PC-9 (cell line): Measurements from ENCODE around the gene PPP2R5C. TPM values are rescaled to one million over a fixed set of nuclear protein-coding genes. Genes with fewer than 3 reads are reported as not detected.

Source experiments
- BruUV-seq: library from RNA; stranded (reverse); fragments of 400-500 nt; replicated peaks from 2 replicates; lab custom pipeline; 2021; lab: Mats Ljungman, UMichigan
- CTCF ChIA-PET: fragments of 300-600 bp; sonication (Branson Sonifier 250); formaldehyde crosslinking; loops from one replicate; lab custom pipeline; 2022; ENCODE audit warnings: antibody characterized with exemption; lab: Charles Lee
- POLR2A ChIA-PET: fragments of 300-600 bp; sonication (Branson Sonifier 250); formaldehyde crosslinking; loops from one replicate; lab custom pipeline; 2022; ENCODE audit warnings: antibody characterized with exemption; ENCODE audit not compliant: unreplicated experiment; lab: Charles Lee
- DNase-seq, 2 experiments: peaks; one replicate each; pipeline versions ENCODE4 v3.0.0 to v3.0.0-alpha.2; 2015 to 2022; ENCODE audit warnings: mixed read lengths in 1 of 2
- H2AFZ ChIP-seq: fragments of 200-600 bp; sonication (generic); 2 replicates; pipeline ENCODE4 v1.8.1; 2017; ENCODE audit warnings: antibody characterized with exemption
- H3F3A ChIP-seq: fragments of 200-600 bp; sonication (generic); 2 replicates; pipeline ENCODE4 v1.8.1; 2017; ENCODE audit warnings: antibody characterized with exemption, mild to moderate bottlenecking, low read depth; ENCODE audit not compliant: insufficient read depth
- H3K27ac ChIP-seq: fragments of 200-600 bp; sonication (generic); 2 replicates; pipeline ENCODE4 v1.6.1; 2016; ENCODE audit warnings: mixed run types
- H3K27me3 ChIP-seq: fragments of 200-600 bp; sonication (generic); 2 replicates; pipeline ENCODE4 v1.6.1; 2016; ENCODE audit warnings: low read depth, mixed run types; ENCODE audit not compliant: insufficient read depth
- H3K36me3 ChIP-seq: fragments of 200-600 bp; sonication (generic); 2 replicates; pipeline ENCODE4 v1.6.1; 2016; ENCODE audit warnings: low read depth, mixed run types
- H3K4me1 ChIP-seq: fragments of 200-600 bp; sonication (generic); replicated peaks from 2 replicates; pipeline ENCODE4 v1.6.1; 2016; ENCODE audit warnings: mixed run types; ENCODE audit not compliant: insufficient read depth
- H3K4me2 ChIP-seq: fragments of 200-600 bp; sonication (generic); 2 replicates; pipeline ENCODE4 v1.6.1; 2017; ENCODE audit warnings: mixed run types
- H3K4me3 ChIP-seq: fragments of 200-600 bp; sonication (generic); 2 replicates; pipeline ENCODE4 v1.6.1; 2016; ENCODE audit warnings: mixed run types
- H3K79me2 ChIP-seq: fragments of 200-600 bp; sonication (generic); 2 replicates; pipeline ENCODE4 v1.6.1; 2017; ENCODE audit warnings: low read depth, mixed run types
- H3K9me2 ChIP-seq: fragments of 200-600 bp; sonication (generic); 2 replicates; pipeline ENCODE4 v1.8.1; 2017; ENCODE audit warnings: mild to moderate bottlenecking; ENCODE audit not compliant: insufficient read depth
- H3K9me3 ChIP-seq: fragments of 200-600 bp; sonication (generic); 2 replicates; pipeline ENCODE4 v1.8.1; 2016; ENCODE audit warnings: low read depth; ENCODE audit not compliant: insufficient read depth
- H4K20me1 ChIP-seq: fragments of 200-600 bp; sonication (generic); 2 replicates; pipeline ENCODE4 v1.8.1; 2017; ENCODE audit not compliant: insufficient read depth
- EZH2 ChIP-seq: fragments of 200-600 bp; sonication (generic); IDR thresholded peaks from 2 replicates; pipeline ENCODE4 v1.8.0; 2017; ENCODE audit warnings: antibody characterized with exemption, low read depth
- intact Hi-C: fragments of 100-400 bp; cut with micrococcal nuclease; formaldehyde crosslinking; loops from one replicate; pipeline ENCODE4 v1.10.0; 2022; ENCODE audit not compliant: unreplicated experiment
- total RNA-seq: library from RNA; stranded (reverse); gene quantifications from 2 replicates; pipeline ENCODE4 v1.2.3, GENCODE V29; 2021
- TF ChIP-seq, protein P1 (sequence below): fragments of 200-600 bp; sonication (generic); conservative IDR thresholded peaks from 2 replicates; pipeline ENCODE4 v1.6.1; 2017; ENCODE audit warnings: mixed run types, antibody characterized with exemption, mild to moderate bottlenecking, moderate library complexity

PPP2R5C gene
- total RNA-seq, 1 experiment from 2014 or later, result 401 TPM

DNA sequence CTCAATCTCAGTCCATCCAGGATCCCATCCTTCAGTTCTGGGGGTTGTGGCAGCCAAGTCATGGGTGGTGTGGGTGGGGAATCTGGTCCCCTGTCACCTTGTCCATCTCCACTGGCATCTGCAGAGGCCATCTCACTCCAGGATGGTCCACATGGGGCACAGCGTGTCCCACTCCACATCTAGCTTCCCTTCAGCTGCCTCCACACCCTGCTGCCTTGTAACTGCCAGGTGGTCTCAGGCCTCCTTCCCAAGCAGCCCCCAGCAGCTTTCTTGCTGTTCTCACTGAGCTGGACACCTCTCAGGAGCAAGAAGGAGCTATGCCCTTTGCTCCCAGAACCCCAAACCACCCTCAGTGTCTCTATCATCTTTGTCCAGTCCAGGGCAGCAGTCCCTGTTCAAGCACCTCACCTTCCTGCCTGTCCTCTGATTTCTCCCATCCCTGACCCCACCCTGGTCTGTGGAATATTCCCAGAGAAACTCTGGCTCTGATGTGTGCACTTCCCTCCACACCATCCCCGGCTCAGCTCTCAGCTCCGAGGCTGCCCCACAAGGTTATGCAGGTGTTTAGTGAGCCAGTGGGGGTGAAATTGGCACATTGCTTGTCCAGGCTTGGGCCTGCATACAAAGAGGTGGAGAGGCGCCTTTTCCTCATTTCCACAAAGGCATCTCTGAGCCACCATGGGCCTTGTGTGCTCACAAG, 189.2 kb downstream of the PPP2R5C start:
- BruUV-seq, result no TSS peak
- no peaks in the 10 kb centered on the region for H4K20me1 ChIP-seq

DNA sequence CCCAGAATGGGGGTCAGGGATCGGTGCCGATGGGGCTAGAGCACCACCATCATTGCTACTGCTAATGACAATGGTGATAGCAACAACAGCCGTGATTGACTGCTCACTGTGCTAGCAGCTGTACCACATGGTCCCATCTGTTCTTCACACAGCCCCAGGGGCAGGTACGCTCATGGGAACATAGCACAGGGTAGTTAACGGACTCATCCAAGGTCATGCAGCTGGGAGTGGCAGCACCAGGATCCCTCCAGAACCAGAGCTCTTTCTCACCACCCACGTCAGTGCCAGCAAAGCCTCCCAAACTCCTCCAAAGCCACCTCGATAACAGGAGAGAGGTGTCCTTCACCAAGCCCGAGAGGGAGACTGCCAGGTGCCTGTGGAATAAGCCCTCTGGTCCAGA, 191.6 kb downstream of the PPP2R5C start:
- Histone ChIP-seq H3K79me2 (peaks cover 24% of the 10 kb centered on the region), H4K20me1 (no peaks in the 10 kb centered on the region), H2AFZ (no peak overlapping the region), H3K4me1 (peaks cover 13% of the 10 kb centered on the region), H3K27ac (no peak overlapping the region), H3K4me3 (no peak overlapping the region), H3K36me3 (no peaks in the 10 kb centered on the region), H3F3A (peaks cover 48% of the 10 kb centered on the region), H3K9me2 (no peaks in the 10 kb centered on the region), H3K27me3 (no peaks in the 10 kb centered on the region), H3K4me2 (no peak overlapping the region), H3K9me3 (no peaks in the 10 kb centered on the region)
- DNase-seq, result no peak
- POLR2A ChIA-PET, result no interaction called here
- TF ChIP-seq, protein P1, sequence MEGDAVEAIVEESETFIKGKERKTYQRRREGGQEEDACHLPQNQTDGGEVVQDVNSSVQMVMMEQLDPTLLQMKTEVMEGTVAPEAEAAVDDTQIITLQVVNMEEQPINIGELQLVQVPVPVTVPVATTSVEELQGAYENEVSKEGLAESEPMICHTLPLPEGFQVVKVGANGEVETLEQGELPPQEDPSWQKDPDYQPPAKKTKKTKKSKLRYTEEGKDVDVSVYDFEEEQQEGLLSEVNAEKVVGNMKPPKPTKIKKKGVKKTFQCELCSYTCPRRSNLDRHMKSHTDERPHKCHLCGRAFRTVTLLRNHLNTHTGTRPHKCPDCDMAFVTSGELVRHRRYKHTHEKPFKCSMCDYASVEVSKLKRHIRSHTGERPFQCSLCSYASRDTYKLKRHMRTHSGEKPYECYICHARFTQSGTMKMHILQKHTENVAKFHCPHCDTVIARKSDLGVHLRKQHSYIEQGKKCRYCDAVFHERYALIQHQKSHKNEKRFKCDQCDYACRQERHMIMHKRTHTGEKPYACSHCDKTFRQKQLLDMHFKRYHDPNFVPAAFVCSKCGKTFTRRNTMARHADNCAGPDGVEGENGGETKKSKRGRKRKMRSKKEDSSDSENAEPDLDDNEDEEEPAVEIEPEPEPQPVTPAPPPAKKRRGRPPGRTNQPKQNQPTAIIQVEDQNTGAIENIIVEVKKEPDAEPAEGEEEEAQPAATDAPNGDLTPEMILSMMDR, result no peak
- TF ChIP-seq EZH2, result no peak
- intact Hi-C loops, result no loop called here
- no TSS peak for BruUV-seq
- CTCF ChIA-PET, result interaction anchor here (2.7 kb wide), 1 partner anchor 182 kb away, joined by 7 read pairs; no protein-coding TSS in a partner anchor

More for the DNA sequence above, 189.2 kb downstream of the PPP2R5C start:
- Histone ChIP-seq H3K9me2 (no peaks in the 10 kb centered on the region), H3K27ac (no peak overlapping the region), H3K9me3 (no peaks in the 10 kb centered on the region), H3K27me3 (no peaks in the 10 kb centered on the region), H3K4me1 (peaks cover 20% of the 10 kb centered on the region), H3K4me3 (no peak overlapping the region), H3F3A (peaks cover 52% of the 10 kb centered on the region), H3K79me2 (peaks cover 24% of the 10 kb centered on the region), H3K36me3 (no peaks in the 10 kb centered on the region), H3K4me2 (peak overlapping the region; percentile 97; the same call in 1 of the 2 replicates), H2AFZ (no peak overlapping the region)
- CTCF ChIA-PET, result interaction anchor here (0.6 to 2.0 kb wide), 2 partner anchors 96 to 180 kb away, joined by 3 to 4 read pairs; no protein-coding TSS in a partner anchor
- POLR2A ChIA-PET, result interaction anchor here (0.6 kb wide), 2 partner anchors 531 to 534 kb away, joined by 6 to 16 read pairs; no protein-coding TSS in a partner anchor
- intact Hi-C loops, result no loop called here
- DNase-seq, result no peak
- TF ChIP-seq EZH2, result no peak
- TF ChIP-seq, protein P1, result no peak

DNA sequence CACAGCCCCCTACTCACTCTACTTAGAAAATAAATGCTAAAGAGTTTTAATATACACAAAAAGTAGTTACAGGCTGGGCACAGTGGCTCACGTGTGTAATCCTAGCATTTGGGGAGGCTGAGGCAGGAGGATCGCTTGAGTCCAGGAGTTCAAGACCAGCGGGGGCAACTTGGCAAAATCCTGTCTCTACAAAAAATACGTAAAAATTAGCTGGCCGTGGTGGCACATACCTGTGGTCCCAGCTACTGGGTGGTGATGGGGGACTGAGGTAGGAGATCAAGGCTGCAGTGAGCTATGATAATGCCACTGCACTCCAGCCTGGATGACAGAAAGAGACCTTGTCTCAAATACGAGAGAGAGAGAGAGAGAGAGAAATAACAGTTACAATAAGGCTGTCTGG, 193.0 kb downstream of the PPP2R5C start:
- POLR2A ChIA-PET, result interaction anchor here (0.6 kb wide), 1 partner anchor 110 kb away, joined by 5 read pairs; no protein-coding TSS in a partner anchor
- no TSS peak for BruUV-seq
- Histone ChIP-seq H3K9me2 (no peaks in the 10 kb centered on the region), H3K79me2 (peaks cover 12% of the 10 kb centered on the region), H3K36me3 (no peaks in the 10 kb centered on the region), H3F3A (peaks cover 42% of the 10 kb centered on the region; the same call in 1 of the 2 replicates), H3K4me2 (no peak overlapping the region), H2AFZ (no peak overlapping the region), H3K4me3 (no peak overlapping the region), H4K20me1 (no peaks in the 10 kb centered on the region), H3K9me3 (no peaks in the 10 kb centered on the region), H3K27ac (no peak overlapping the region), H3K27me3 (no peaks in the 10 kb centered on the region), H3K4me1 (peaks cover 8% of the 10 kb centered on the region; the same call in 1 of the 2 replicates)
- no peak for DNase-seq
- CTCF ChIA-PET, result interaction anchor here (2.7 kb wide), 1 partner anchor 183 kb away, joined by 7 read pairs; no protein-coding TSS in a partner anchor
- TF ChIP-seq, protein P1, result no peak
- no peak for TF ChIP-seq EZH2
- intact Hi-C loops, result no loop called here
